Activated T-cell treated with anti-CD3 and anti-CD28 coated beads for 1 hour (primary cell): ENCODE results near the gene PRTFDC1.
"Not testable (repeated sequence)": the region's sequence is repeated elsewhere in the genome, so short reads cannot be mapped to it uniquely, and the experiment has no call there.

ENCODE experiments used
- DNase-seq: peaks from one replicate; pipeline ENCODE4 v3.0.0-alpha.2; 2020; ENCODE audit warnings: low read depth

The PRTFDC1 gene, protein sequence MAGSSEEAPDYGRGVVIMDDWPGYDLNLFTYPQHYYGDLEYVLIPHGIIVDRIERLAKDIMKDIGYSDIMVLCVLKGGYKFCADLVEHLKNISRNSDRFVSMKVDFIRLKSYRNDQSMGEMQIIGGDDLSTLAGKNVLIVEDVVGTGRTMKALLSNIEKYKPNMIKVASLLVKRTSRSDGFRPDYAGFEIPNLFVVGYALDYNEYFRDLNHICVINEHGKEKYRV

DNA sequence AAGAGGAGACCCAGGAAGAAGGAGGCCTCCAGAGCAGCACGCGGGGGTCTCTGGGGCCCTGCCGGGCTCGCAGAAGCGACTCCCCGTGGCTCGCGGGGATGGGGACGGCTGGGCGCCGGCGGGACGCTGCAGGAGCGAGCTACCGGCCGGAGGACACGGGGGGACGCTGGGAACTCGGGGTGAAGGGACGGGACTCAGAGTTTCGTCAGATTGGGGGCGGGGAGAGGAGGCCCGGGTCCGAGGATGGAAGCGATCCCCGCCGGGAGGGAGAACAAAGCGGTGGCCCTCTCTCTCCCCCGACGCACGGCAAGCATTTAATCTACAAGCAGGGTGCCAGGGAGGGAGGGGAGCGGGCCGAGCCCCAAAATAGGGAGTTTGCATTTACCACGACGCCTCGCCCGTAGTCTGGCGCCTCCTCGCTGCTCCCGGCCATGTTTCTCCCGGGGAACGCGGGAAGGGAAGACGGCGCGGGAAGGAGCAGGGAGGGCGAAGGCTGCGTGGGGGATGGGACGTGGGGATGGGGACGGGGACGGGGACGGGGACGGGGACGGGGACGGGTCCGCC, at the start of gene PRTFDC1:
Gene PRTFDC1, minus strand, starts transcription at position 464 of the 564 bp plus-strand sequence. Its CDS starts 31 bp downstream, at position 433.
- DNase-seq, result no peak

DNA sequence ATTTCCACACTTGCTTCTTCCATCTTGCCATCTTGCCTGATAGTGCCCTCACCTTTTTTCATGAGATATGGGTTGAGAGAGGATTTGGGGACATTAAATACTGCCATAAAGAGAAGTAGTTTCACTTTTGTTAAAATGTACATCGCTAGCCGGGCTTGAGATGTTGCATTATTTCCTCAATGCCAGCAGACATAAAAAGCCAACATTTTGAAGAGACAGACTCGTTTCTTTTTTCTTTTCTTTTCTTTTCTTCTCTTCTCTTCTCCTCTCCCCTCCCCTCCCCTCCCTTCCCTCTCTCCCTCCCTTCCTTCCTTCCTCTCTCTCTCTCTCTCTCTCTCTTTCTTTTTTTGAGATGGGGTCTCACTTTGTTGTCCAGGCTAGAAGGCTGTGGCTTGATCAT, 45.6 kb upstream of the PRTFDC1 start:
- DNase-seq, result no peak

GRCh38 chr10:24995072-24995471, 42.7 kb upstream of the PRTFDC1 start:
- no peak for DNase-seq

DNA sequence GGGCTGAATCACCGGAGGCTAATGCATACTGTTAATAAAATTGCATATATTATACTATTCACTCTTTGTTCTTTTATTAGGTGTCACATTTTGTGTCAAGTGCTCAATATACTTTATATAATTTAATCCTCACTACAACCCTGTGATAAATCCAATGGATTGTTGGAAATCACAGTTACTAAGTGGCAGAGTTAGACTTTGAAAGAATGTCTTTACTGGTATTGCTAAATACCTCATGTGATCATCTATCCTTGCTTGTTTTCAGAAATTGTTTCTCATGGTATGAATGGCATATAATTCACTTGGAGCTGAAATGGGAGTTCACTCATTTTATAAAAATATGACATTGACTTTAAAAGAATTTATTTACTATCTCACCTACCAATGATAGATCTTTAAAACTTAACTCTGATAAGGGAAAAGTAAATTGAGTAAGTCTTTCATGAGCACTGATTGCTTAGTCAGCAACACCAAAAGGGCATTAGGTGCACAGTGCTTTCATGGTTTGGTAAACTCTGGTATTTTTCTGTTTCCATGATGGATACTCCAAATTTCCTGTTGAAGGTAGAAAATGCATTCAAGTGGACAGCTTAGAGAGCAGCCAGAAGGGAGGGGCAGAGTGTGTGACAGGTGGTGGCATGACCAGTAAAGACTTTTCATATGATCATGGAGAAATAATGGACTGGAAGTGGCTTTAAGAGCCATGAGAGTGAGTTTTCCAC, 41.0 kb upstream of the PRTFDC1 start:
- no peak for DNase-seq

GRCh38 chr10:24992512-24993133, 40.2 kb upstream of the PRTFDC1 start:
- no peak for DNase-seq

DNA sequence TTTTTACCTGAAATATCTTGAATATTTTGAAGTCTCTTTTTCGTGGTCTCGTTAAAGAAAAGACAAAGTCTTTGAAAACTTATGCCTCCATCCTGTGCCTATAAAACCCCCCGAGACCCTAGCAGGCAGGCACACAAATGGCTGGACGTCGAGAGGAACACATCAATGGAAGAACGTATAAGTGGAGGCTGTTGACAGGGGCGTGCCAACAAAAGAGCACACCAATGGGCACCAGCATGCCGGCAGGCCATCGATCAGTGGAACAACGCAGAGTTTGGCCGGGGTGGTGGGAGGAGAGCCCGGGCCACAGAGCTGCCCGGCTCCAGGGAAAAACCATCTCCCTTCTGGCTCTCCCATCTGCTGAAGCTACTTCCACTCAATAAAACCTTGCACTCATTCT, 38.9 kb upstream of the PRTFDC1 start:
- no peak for DNase-seq

GRCh38 chr10:24989867-24990266, 37.5 kb upstream of the PRTFDC1 start:
- DNase-seq, result no peak

- DNase-seq, result no peak
Measured at GRCh38 chr10:24988831-24989640, 36.6 kb upstream of the PRTFDC1 start.

DNA sequence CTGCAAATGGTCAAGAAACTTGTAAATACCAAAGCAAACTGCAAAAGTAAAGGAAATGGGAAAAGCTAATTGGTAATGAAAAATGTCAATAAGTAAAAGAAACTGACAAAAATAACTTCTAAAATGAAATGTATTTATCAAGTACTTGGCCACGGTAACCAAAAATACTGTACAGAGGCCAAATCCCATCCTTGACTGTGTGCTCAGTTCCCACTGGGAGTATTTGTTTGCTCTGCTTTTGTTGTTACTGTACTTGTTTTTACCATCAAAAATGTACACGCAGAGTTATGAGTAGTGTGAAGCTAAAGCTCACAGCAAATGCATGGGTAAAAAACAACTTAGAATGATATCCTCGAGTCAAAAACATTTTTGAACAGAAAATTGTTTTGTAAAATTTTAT, 32.5 kb upstream of the PRTFDC1 start:
- DNase-seq, result no peak

DNA sequence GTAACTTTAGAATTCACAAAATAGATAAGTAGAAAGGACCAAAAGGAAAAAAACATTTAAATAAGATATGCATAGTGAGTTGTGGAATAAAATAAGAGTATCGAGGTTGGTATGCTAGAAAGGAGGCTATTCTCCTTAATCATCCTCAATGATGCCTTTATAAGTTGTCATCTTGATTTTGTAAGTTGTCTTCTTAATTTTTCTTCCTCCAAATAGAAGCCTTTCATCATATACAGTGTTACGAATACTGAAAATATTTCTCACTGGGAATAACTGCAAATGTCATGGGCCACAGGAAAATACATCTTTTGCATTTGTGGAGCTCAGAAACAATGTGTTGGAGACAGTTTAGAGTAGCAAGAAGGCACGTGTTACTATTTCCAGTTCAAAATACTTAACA, 31.5 kb upstream of the PRTFDC1 start:
- no peak for DNase-seq

DNA sequence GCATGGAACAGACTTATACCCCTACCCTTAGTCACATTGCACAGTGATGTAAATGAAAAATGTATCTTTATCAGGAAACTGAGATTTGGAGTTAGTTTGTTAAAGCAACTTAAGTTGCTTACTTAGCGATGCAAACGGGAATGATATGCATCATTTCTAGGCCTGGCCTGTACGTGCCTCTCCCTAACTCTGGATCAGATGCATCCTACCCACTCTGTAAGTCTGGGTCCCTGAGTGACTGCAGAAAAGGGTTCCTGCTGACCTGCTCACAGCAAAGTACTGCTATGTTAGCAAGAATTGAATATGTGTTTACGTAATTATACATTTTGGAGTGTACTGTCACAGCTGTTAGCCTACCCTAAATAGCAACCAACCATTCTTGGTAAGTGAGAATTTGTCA, 30.7 kb upstream of the PRTFDC1 start:
- no peak for DNase-seq

DNA sequence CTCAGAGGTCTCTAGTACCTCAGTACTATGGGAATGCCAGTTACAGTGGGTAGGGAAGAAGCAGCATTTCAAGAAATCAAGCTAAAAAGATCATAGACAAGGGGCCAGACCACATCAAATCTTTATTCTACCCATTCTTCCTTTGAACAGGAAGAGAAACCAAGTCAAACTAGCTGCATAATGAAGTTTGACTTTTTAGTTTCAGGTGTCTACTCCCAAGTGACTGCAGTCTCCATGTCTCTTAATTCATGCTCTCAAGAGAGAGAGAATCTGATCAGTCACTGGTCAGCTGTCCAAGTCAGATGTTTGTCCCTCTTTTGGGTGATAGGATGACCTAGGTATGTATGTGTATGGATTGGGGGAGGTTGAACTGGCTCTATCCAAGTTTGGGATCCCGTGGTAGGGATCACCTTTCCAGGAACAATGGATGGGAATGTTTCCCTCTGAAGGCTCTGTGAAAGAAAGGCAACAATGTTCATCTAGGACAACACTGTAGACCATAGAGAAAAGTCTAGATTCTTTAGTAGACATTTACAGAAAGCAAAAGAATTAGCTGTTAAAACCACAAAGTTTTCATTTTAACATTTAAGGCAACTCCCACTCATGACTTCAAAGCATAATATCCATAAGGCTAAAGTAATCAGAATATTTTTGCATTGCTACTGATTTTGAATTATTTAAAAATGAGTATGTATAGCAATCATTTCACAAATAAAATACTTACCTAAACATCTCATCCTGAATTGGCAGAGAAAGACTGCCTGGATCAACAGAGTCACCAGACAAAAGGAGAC, 30.1 kb upstream of the PRTFDC1 start:
- no peak for DNase-seq

GRCh38 chr10:24981161-24981710, 28.8 kb upstream of the PRTFDC1 start:
- DNase-seq, result no peak

DNA sequence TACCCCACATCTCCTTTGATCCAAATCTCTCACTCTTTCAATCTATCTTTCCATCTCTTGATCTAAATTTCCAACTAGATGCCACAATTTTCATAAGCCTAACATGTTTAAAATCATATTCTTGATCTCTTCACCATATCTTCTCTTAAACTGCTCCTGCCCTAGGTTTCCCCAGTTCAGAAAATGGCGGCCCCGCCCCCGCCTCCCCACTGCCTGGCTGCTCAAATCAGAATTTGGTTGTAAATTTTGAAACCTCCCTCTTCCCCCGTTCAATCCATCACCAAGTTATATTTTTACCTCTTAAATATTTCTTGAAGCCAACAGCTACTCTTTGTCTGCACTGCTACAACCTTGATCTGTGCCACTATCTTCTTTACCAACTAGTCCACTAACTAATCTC, 27.3 kb upstream of the PRTFDC1 start:
- DNase-seq, result no peak

DNA sequence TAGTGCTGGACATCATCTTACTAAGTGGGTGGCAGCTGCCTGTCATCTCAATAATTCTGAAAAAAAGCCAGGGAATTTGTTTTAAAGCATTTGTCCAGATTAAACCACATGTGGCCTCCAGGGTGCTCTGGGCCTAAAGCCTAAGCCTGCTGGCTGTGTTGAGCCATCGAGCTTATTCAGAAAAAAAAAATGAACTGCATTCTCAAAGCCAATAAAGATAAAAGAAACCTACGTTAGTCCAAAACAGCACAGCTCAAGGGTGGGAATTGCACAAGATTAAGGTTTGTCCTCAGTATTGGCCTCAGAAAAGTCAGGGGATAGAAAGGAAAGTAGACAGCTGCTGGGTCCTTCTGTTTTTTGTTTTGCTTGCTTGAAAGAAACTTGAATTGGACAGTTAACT, 22.6 kb upstream of the PRTFDC1 start:
- DNase-seq, result no peak

DNA sequence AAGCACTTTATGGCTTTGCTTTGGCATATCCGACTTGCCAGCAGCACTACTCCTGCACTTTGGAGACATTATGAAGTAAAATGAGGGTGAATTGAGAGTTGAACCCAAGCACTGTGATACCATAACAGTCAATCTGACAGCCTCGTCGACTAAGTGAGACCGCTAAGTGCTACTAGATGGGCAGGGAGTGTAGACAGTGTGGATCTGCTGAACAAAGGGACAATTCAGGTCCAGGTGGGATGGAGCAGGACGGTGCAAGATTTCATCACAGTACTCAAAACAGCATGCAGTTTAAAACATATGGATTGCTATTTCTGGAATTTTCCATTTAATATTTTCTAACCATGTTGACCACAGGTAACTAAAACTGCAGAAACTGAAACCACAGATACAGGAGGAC, 20.8 kb upstream of the PRTFDC1 start:
- DNase-seq, result no peak

DNA sequence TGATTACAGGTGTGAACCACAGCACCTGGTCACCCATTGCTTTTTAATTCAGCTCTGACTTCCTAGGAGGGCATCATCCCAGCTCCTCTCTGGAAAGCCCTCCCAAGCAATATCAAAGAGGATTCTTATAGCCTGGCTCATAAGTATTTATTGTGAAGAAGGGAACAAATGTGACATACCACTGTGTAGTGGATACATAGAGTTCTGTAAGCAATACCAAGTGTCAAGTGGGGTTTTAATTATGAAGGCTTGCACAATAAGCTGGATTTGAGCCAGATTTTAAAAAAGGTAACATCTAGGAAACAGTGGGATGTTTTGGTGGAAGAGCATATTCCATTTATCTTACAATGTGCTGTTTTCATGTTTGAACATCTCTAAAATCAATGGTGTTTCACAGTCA, 19.0 kb upstream of the PRTFDC1 start:
- no peak for DNase-seq

DNA sequence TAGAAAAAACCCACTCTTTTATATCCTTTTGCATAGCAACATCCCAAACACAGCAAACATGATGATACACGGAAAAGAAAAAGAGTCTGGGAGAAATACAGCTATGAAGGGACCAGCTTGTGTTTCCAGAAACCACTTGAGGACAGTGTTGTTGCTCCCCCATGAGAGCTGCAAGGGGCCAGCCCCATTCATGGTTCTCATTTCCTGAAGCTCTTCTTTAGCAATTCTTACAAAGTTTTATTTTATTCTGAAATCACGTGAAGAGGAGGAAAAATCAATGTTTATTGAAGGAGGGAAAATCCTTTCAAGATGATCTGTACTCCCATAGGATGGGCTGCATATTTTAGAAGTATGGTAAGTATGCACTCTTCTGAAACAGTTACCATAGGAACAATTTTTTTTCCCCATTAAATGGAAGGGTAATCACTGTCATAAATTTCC, 17.5 kb upstream of the PRTFDC1 start:
- DNase-seq, result no peak

DNA sequence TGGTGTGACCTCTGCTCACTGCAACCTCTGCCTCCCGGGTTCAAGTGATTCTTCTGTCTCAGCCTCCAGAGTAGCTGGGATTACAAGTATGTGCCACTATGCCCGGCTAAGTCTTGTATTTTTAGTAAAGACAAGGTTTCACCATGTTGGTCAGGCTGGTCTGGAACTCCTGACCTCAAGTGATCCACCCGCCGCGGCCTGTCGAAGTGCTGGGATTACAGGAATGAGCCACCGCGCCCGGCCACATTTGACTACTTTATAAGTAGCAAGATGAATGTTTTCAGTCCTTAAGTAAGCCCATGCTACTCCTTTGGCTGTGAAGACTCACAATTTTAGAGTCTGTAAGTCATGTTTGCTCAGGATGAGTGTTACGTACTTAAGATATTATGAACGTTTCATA, 16.5 kb upstream of the PRTFDC1 start:
- not testable (repeated sequence) for DNase-seq

GRCh38 chr10:24968349-24968748, 15.9 kb upstream of the PRTFDC1 start:
- no peak for DNase-seq

- no peak for DNase-seq
Measured at GRCh38 chr10:24966962-24967481, 14.6 kb upstream of the PRTFDC1 start.
